Measurements from ENCODE around the gene TSHZ2. TPM values are rescaled to one million over a fixed set of nuclear protein-coding genes. Genes with fewer than 3 reads are reported as not detected.

The TSHZ2 gene
- polyA plus RNA-seq, 10 donors = 7.9 to 20.4 (median 14.0) TPM

GRCh38 chr20:53226826-53227225 is 254.7 kb downstream of the TSHZ2 start:
- no peak for DNase-seq

GRCh38 chr20:53227523-53227922 is 255.4 kb downstream of the TSHZ2 start:
- DNase-seq = no peak

- DNase-seq = no peak
These were observed 258.9 kb downstream of the TSHZ2 start for GRCh38 chr20:53231061-53231460.

GRCh38 chr20:53237461-53237860 is 265.3 kb downstream of the TSHZ2 start:
- no peak for DNase-seq

GRCh38 chr20:53238121-53238660 is 266.0 kb downstream of the TSHZ2 start:
- no peak for DNase-seq

GRCh38 chr20:53243152-53243551 is 271.0 kb downstream of the TSHZ2 start:
- DNase-seq = no peak

GRCh38 chr20:53244711-53245110 is 272.6 kb downstream of the TSHZ2 start:
- DNase-seq = no peak

GRCh38 chr20:53245574-53245973 is 273.4 kb downstream of the TSHZ2 start:
- DNase-seq = no peak

- DNase-seq = no peak
These were observed 275.4 kb downstream of the TSHZ2 start for GRCh38 chr20:53247468-53248103.

GRCh38 chr20:53250456-53250855 is 278.3 kb downstream of the TSHZ2 start:
- DNase-seq = no peak

- no peak for DNase-seq
These were observed 279.8 kb downstream of the TSHZ2 start for GRCh38 chr20:53252002-53252401.

GRCh38 chr20:53253668-53254067 is 281.5 kb downstream of the TSHZ2 start:
- DNase-seq = no peak

- DNase-seq = no peak
These were observed 283.0 kb downstream of the TSHZ2 start for GRCh38 chr20:53255102-53255710.

- DNase-seq = no peak
These were observed 286.6 kb downstream of the TSHZ2 start for GRCh38 chr20:53258741-53259140.

GRCh38 chr20:53260168-53260567 is 288.0 kb downstream of the TSHZ2 start:
- DNase-seq = no peak

- no peak for DNase-seq
These were observed 288.4 kb downstream of the TSHZ2 start for GRCh38 chr20:53260591-53260990.

GRCh38 chr20:53262365-53262764 is 290.2 kb downstream of the TSHZ2 start:
- no peak for DNase-seq

GRCh38 chr20:53263554-53264438 is 291.6 kb downstream of the TSHZ2 start:
- no peak for DNase-seq

GRCh38 chr20:53264604-53265003 is 292.4 kb downstream of the TSHZ2 start:
- DNase-seq = no peak

- no peak for DNase-seq
These were observed 293.2 kb downstream of the TSHZ2 start for GRCh38 chr20:53265304-53265875.

- DNase-seq = no peak
These were observed 297.2 kb downstream of the TSHZ2 start for GRCh38 chr20:53269380-53269779.

GRCh38 chr20:53270792-53271375 is 298.7 kb downstream of the TSHZ2 start:
- DNase-seq = no peak

Data from muscle of back (tissue), 11 donors.